ENCODE results near the gene COPG2. TPM values are rescaled to one million over a fixed set of nuclear protein-coding genes. Genes with fewer than 3 reads are reported as not detected.
"Not testable (repeated sequence)": the region's sequence is repeated elsewhere in the genome, so short reads cannot be mapped to it uniquely, and the experiment has no call there.

The COPG2 gene
- total RNA-seq, 1 experiment from 2014 or later, result 50.9 TPM

DNA sequence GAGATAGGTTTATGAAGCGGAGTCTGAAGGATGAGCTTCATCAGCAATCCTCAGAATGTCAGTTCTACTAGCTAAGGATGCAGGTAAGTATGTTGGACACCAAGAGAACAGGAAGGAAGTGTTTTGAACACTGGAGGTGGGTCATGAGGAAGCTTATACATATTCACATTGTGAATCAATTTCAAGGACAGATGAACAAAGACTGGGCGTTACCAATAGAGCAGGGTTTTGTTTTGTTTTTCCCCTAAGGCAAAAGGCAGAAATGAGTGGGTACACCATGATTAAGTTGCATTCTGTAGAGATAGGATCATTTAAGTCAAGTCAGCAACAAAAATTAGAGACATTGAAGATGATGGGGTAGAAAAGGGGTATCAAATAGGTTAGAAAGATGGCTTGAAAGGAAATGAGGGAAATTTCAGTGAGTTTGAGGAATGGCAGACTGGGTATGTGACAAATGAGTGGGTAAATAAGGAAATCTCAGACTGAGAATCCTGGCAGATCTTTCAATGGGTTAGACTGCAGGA is 125.0 kb downstream of the COPG2 start:
- no peak for ATAC-seq
- POLR2A ChIA-PET, result no interaction called here
- Mint-ChIP-seq H3K27ac (no peak overlapping the region), H3K36me3 (peaks cover 10% of the 10 kb centered on the region), H3K4me1 (no peaks in the 10 kb centered on the region), H3K27me3 (ENCODE audit: low read depth) (no peaks in the 10 kb centered on the region), H3K4me3 (no peak overlapping the region), H3K9me3 (no peaks in the 10 kb centered on the region)
- no peak for DNase-seq (ENCODE audit: low spot score)
- CTCF ChIA-PET, result no interaction called here
- TF ChIP-seq ZNF121 (CRISPR knock-in tag; IDR thresholded peaks at IDR 0.05) (no peak), EMX1 (CRISPR knock-in tag; IDR thresholded peaks at IDR 0.05) (no peak)

DNA sequence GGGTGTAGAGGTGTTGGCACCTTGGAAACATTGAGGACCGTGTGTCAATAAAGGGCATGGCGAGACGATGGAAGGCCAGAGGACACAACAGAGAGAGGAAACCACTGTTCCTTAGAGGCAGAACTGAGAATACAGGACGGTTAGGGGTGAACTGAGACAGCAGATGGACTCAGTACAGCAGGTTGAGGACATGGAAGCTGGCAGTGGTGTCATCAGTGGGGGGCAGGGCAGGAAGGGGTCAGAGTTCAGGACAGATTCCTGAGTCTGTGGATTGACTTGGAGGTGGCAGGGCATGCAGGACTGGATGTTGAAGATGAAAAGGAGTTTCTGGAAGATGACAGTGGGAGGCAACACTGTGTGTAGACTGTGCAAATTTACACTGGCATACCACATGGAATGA is 126.3 kb downstream of the COPG2 start:
- H3K9me3 Mint-ChIP-seq; H3K27ac Mint-ChIP-seq; H3K27me3 Mint-ChIP-seq (ENCODE audit: low read depth); H3K36me3 Mint-ChIP-seq; DNase-seq (ENCODE audit: low spot score); POLR2A ChIA-PET; CTCF ChIA-PET; ATAC-seq; H3K4me1 Mint-ChIP-seq; H3K4me3 Mint-ChIP-seq: not testable (repeated sequence)

DNA sequence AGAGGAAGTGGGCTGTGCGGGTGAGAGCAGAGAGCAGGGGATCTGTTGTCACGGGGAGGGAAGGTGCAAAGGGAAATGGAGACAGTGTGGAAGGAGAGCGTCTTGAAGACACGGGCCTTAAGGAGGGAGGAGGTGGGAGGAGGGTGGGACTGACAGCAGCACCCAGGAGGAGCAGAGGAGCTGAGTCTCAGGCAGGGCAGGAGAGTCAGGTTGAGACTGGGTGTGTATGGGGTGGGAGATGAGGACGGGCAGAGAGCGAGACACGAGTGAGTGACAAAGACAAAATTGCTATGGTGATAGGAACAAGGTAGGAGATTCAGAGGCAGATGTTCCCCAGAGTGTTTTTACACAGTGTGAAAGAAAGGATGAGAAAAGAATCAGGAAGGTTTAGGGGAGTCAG is 127.3 kb downstream of the COPG2 start:
- H3K4me3 Mint-ChIP-seq; POLR2A ChIA-PET; CTCF ChIA-PET; DNase-seq (ENCODE audit: low spot score); ATAC-seq; H3K36me3 Mint-ChIP-seq; H3K4me1 Mint-ChIP-seq; H3K27me3 Mint-ChIP-seq (ENCODE audit: low read depth); H3K9me3 Mint-ChIP-seq: not testable (repeated sequence)
- H3K27ac Mint-ChIP-seq, result peak overlapping the region; percentile 16; the same call in 1 of the 2 replicates

DNA sequence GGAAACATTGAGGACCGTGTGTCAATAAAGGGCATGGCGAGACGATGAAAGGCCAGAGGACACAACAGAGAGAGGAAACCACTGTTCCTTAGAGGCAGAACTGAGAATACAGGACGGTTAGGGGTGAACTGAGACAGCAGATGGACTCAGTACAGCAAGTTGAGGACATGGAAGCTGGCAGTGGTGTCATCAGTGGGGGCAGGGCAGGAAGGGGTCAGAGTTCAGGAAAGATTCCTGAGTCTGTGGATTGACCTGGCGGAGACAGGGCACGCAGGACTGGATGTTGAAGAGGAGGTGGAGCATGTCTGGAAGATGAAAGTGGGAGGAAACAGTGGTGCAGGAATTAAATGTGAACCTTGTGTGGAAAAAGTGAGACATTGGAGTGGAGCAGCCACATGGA is 130.7 kb downstream of the COPG2 start:
- H3K27me3 Mint-ChIP-seq (ENCODE audit: low read depth); H3K4me3 Mint-ChIP-seq; H3K9me3 Mint-ChIP-seq; POLR2A ChIA-PET; H3K27ac Mint-ChIP-seq; CTCF ChIA-PET; H3K36me3 Mint-ChIP-seq; ATAC-seq; DNase-seq (ENCODE audit: low spot score); H3K4me1 Mint-ChIP-seq: not testable (repeated sequence)

DNA sequence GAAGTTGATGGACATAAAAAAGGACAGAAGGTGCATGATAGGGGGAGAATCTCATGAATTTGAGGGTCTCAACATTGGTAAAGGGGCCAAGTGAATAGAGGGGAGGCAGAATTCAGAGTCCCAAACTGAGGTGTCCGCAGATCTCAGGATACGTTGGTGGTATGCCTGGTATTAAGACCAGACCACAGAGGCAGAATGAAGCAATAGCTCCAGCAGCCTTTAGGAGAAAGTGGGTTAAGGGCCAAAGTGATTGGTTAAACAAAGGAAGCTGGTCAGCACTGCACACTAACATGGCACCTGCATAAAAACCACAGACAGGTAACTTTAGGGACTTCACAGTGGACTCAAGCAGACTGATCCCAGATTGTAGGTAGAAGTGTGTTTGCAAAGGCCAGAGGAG is 139.1 kb downstream of the COPG2 start:
- H3K27me3 Mint-ChIP-seq (ENCODE audit: low read depth), result no peaks in the 10 kb centered on the region
- ChIA-PET CTCF (no interaction called here), POLR2A (no interaction called here)
- H3K27ac Mint-ChIP-seq, result no peak overlapping the region
- no peaks in the 10 kb centered on the region; the same call in 1 of the 2 replicates for H3K4me1 Mint-ChIP-seq
- no peaks in the 10 kb centered on the region for H3K9me3 Mint-ChIP-seq
- no peak overlapping the region for H3K4me3 Mint-ChIP-seq
- ATAC-seq (no peak), DNase-seq (ENCODE audit: low spot score) (no peak)
- no peak for TF ChIP-seq PREB (CRISPR knock-in tag; IDR thresholded peaks at IDR 0.05; ENCODE audit: borderline replicate concordance)
- TF ChIP-seq, protein P1, sequence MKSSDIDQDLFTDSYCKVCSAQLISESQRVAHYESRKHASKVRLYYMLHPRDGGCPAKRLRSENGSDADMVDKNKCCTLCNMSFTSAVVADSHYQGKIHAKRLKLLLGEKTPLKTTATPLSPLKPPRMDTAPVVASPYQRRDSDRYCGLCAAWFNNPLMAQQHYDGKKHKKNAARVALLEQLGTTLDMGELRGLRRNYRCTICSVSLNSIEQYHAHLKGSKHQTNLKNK (CRISPR knock-in tag; IDR thresholded peaks at IDR 0.05), result no peak
- TF ChIP-seq, protein P2, sequence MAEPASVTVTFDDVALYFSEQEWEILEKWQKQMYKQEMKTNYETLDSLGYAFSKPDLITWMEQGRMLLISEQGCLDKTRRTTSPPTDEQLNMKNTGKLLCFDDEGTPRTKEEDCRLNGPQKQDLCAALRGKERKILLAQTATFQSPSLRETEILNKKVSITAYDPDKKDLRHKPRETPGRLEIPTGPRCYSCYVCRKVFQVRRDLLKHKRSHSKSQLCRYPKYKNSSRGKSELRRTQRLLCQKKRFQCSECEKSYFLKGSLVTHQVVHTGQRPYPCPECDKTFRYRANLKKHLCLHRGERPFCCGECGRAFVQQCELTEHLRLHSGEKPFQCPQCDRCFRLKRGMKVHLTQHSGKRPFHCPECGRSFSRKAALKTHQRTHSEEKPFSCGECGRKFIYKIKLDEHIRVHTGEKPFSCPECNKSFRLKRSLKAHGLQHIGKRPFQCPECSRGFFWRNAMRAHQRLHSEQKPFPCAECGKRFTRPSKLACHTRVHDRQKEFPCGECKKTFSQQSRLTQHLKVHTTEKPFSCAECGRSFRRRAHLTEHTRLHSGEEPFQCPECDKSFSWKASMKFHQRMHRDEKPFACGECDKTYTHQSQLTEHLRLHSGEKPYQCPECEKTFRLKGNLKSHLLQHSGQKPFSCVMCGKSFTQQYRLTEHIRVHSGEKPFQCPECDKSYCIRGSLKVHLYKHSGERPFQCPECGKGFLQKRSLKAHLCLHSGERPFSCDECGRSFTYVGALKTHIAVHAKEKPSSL (CRISPR knock-in tag; conservative IDR thresholded peaks at IDR 0.05), result no peak
- TF ChIP-seq PRDM15 (CRISPR knock-in tag; IDR thresholded peaks at IDR 0.05), result no peak
- no peak for TF ChIP-seq RORB (CRISPR knock-in tag; IDR thresholded peaks at IDR 0.05)
- no peak for TF ChIP-seq ZNF671 (CRISPR knock-in tag; IDR thresholded peaks at IDR 0.05)
- TF ChIP-seq, protein P3, sequence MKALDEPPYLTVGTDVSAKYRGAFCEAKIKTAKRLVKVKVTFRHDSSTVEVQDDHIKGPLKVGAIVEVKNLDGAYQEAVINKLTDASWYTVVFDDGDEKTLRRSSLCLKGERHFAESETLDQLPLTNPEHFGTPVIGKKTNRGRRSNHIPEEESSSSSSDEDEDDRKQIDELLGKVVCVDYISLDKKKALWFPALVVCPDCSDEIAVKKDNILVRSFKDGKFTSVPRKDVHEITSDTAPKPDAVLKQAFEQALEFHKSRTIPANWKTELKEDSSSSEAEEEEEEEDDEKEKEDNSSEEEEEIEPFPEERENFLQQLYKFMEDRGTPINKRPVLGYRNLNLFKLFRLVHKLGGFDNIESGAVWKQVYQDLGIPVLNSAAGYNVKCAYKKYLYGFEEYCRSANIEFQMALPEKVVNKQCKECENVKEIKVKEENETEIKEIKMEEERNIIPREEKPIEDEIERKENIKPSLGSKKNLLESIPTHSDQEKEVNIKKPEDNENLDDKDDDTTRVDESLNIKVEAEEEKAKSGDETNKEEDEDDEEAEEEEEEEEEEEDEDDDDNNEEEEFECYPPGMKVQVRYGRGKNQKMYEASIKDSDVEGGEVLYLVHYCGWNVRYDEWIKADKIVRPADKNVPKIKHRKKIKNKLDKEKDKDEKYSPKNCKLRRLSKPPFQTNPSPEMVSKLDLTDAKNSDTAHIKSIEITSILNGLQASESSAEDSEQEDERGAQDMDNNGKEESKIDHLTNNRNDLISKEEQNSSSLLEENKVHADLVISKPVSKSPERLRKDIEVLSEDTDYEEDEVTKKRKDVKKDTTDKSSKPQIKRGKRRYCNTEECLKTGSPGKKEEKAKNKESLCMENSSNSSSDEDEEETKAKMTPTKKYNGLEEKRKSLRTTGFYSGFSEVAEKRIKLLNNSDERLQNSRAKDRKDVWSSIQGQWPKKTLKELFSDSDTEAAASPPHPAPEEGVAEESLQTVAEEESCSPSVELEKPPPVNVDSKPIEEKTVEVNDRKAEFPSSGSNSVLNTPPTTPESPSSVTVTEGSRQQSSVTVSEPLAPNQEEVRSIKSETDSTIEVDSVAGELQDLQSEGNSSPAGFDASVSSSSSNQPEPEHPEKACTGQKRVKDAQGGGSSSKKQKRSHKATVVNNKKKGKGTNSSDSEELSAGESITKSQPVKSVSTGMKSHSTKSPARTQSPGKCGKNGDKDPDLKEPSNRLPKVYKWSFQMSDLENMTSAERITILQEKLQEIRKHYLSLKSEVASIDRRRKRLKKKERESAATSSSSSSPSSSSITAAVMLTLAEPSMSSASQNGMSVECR (CRISPR knock-in tag; IDR thresholded peaks at IDR 0.05; ENCODE audit: borderline replicate concordance), result no peak
- TF ChIP-seq, protein P4, sequence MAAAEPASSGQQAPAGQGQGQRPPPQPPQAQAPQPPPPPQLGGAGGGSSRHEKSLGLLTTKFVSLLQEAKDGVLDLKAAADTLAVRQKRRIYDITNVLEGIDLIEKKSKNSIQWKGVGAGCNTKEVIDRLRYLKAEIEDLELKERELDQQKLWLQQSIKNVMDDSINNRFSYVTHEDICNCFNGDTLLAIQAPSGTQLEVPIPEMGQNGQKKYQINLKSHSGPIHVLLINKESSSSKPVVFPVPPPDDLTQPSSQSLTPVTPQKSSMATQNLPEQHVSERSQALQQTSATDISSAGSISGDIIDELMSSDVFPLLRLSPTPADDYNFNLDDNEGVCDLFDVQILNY (CRISPR knock-in tag; IDR thresholded peaks at IDR 0.05), result no peak
- H3K36me3 Mint-ChIP-seq, result peaks cover 5% of the 10 kb centered on the region; the same call in 1 of the 2 replicates
